ENCODE measurements around the gene CIDEC. TPM values are rescaled to one million over a fixed set of nuclear protein-coding genes. Genes with fewer than 3 reads are reported as not detected.
"Not testable (repeated sequence)": the region's sequence is repeated elsewhere in the genome, so short reads cannot be mapped to it uniquely, and the experiment has no call there.

Gene CIDEC
- total RNA-seq, 2 experiments from 2014 or later, result not detected

DNA sequence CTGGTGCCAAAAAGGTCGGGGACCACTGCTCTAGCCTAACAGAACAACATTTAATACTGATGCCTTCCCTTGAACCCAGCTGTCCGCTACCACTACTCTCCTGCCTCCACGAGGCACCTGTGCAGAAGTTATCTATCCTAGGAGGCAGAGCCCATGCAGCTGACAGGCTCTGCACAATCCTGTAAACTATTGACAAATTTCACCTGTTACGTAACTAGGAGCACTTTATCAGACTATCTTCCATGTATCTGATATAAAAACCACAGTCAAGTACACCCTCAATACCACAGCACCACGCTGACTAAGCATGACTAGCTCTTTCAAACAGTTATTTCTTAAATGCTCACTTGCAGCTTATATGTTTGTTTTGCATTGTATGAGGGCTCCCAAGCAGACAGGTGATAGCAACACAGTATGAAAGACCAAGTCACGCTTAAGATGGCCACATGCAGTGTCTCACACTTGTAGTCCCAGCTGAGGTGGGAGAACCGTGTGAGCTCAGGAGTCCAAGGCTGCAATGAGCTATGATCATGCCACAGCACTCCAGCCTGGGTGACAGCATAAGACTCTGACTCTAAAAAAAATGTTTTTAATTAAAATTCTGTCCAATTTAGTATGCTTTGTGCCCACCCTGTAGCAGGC lies 32.4 kb upstream of the CIDEC start:
- Mint-ChIP-seq H3K27ac (no peak overlapping the region), H3K36me3 (ENCODE audit: low read depth) (no peaks in the 10 kb centered on the region), H3K9me3 (no peaks in the 10 kb centered on the region), H3K4me3 (no peak overlapping the region), H3K27me3 (peaks cover 6% of the 10 kb centered on the region), H3K4me1 (peaks cover 19% of the 10 kb centered on the region)
- ChIA-PET POLR2A (no interaction called here), CTCF (interaction anchor here (0.6 to 3.5 kb wide), 7 partner anchors 10 to 110 kb away, joined by 3 to 21 read pairs (median 3); partner anchors contain the start of gene IL17RE)
- no peak for DNase-seq

DNA sequence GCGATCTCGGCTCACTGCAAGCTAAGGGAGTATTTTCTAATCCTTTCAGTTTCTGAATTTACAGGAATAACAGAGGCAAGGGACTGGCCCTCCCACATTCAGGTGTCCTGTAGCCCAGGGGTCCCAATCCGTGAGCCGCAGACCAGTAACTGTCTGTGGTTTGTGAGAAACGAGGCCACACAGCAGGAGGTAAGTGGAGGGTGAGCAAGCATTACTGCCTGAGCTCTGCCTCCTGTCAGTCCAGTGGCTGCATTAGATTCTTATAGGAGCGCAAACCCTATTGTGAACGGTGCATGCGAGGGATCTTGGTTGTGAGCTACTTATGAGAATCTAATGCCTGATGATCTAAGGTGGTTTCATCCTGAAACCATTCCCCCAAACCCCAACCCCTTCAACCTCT lies 31.8 kb upstream of the CIDEC start:
- Mint-ChIP-seq H3K9me3 (no peaks in the 10 kb centered on the region), H3K4me3 (no peak overlapping the region), H3K27ac (no peak overlapping the region), H3K4me1 (peaks cover 19% of the 10 kb centered on the region), H3K36me3 (ENCODE audit: low read depth) (no peaks in the 10 kb centered on the region), H3K27me3 (peaks cover 6% of the 10 kb centered on the region)
- no peak for DNase-seq
- POLR2A ChIA-PET, result no interaction called here
- CTCF ChIA-PET, result interaction anchor here (0.6 to 3.5 kb wide), 5 partner anchors 9 to 23 kb away, joined by 3 to 13 read pairs (median 3); partner anchors contain the start of gene IL17RE

DNA sequence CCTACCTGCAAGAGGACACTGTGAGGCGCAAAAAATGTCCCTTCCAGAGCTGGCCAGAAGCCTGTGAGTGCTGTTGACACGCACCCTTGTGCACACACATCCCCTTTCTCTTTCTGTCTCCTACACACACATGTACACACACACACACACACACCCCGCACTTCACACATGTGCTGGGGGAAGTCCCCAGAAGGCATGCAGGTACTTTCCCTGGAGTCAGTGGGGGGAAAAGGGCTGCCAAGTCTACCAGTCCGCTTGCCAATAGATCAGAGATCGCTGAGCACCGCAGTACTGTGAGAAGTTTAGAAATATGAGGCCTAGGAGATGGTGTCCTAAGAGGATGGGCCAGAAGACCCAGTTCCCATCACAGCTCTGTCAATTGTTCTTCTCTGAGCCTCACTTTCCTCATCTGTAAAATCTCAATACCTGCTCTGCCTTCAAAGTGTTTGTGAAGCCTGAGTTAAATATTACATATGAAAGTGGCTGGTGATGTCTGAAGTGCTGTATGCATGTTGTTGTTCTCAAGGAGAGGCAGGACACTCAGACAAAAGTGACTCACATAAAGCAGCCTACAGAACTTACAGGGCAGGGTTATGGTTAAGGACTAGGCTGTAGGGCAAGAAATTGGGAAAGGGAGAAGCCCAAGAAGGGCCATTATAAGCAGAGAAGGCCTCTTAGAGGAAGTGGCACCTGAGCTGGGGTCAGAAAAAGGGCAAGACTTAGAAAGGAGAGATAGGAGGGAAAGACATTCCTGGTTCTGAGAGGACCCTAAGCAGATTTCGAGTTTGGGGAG lies 29.4 kb upstream of the CIDEC start:
- H3K27me3 Mint-ChIP-seq, result peaks cover 3% of the 10 kb centered on the region
- ChIA-PET CTCF (interaction anchor here (1.4 to 3.5 kb wide), 2 partner anchors 7 to 117 kb away, joined by 3 to 13 read pairs; partner anchors contain the start of genes ARPC4 and IL17RE), POLR2A (interaction anchor here (0.5 kb wide), 1 partner anchor 18 kb away, joined by 13 read pairs; no protein-coding TSS in a partner anchor)
- H3K9me3 Mint-ChIP-seq, result no peaks in the 10 kb centered on the region
- no peak for DNase-seq
- H3K4me1 Mint-ChIP-seq, result peaks cover 9% of the 10 kb centered on the region
- no peak overlapping the region for H3K27ac Mint-ChIP-seq
- no peak overlapping the region for H3K4me3 Mint-ChIP-seq
- no peaks in the 10 kb centered on the region for H3K36me3 Mint-ChIP-seq (ENCODE audit: low read depth)

DNA sequence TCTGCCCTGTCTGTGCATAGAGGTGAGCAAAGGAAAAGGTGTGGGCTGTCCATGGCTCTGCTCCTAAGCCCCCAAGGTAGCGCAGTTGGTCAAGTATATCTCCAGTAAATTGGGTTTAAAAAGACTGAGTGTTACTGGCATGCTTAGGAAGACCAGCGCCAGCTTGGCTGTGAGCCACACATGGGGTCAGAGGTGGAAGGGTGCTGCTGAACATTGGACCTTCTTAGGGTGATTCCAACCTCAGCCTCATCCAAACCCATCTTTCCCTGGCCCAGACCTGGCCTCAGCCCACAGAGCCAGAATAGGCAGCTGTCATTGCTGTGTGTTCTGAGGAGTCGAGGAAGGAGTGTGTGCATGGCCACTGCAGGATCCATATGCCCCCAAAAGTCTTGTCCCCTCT lies 28.2 kb upstream of the CIDEC start:
- ChIA-PET POLR2A (no interaction called here), CTCF (interaction anchor here (1.4 kb wide), 2 partner anchors 24 to 115 kb away, joined by 3 read pairs; partner anchors contain the start of gene ARPC4)
- Mint-ChIP-seq H3K27ac (no peak overlapping the region), H3K9me3 (no peaks in the 10 kb centered on the region), H3K36me3 (ENCODE audit: low read depth) (no peaks in the 10 kb centered on the region), H3K4me3 (no peak overlapping the region), H3K27me3 (peaks cover 3% of the 10 kb centered on the region), H3K4me1 (peaks cover 15% of the 10 kb centered on the region)
- DNase-seq, result no peak

DNA sequence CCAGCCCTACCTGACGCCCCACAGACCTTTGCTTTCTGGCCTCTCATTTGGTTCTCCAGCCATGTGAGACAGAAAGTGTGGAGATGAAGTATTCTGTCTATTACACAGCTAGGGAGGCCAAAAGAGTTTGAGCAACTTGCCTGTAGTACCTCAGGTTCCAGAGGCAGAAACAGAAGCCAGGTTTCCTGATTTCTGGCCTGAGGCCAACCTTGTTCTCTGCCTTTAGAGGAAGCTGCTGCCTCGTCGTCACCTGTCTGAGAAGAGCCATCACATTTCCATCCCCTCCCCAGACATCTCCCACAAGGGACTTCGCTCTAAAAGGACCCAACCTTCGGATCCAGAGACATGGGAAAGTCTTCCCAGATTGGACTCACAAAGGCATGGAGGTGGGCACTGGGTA lies 26.4 kb upstream of the CIDEC start:
- H3K9me3 Mint-ChIP-seq, result no peaks in the 10 kb centered on the region
- DNase-seq, result no peak
- H3K36me3 Mint-ChIP-seq (ENCODE audit: low read depth), result no peaks in the 10 kb centered on the region
- H3K27ac Mint-ChIP-seq, result no peak overlapping the region
- H3K27me3 Mint-ChIP-seq, result no peaks in the 10 kb centered on the region
- ChIA-PET POLR2A (no interaction called here), CTCF (interaction anchor here (1.2 to 1.4 kb wide), 2 partner anchors 22 to 298 kb away, joined by 3 read pairs; no protein-coding TSS in a partner anchor)
- H3K4me1 Mint-ChIP-seq, result peaks cover 27% of the 10 kb centered on the region
- no peak overlapping the region for H3K4me3 Mint-ChIP-seq

DNA sequence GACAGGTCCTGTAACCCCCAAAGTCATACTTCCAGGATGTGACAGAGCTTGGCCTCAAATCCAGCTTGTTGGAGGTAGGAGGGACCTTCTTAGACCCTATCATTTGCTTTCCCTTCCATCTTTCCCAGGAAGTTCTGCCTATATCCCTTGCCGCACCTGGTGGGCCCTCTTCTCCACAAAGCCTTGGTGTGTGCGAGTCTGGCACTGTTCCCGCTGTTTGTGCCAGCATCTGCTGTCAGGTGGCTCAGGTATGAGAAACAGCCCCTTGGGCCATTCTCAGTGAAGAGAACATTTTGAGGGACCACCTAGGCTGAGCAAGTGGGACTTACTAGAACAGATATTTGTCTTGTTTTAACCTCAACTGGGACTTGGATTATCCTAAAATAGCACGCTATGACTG lies 23.9 kb upstream of the CIDEC start:
- Mint-ChIP-seq H3K4me1 (peaks cover 31% of the 10 kb centered on the region), H3K27ac (no peak overlapping the region), H3K4me3 (no peak overlapping the region), H3K27me3 (no peaks in the 10 kb centered on the region), H3K36me3 (ENCODE audit: low read depth) (no peaks in the 10 kb centered on the region), H3K9me3 (no peaks in the 10 kb centered on the region)
- ChIA-PET POLR2A (no interaction called here), CTCF (interaction anchor here (1.3 to 2.7 kb wide), 2 partner anchors 7 to 29 kb away, joined by 5 to 13 read pairs; no protein-coding TSS in a partner anchor)
- no peak for DNase-seq

DNA sequence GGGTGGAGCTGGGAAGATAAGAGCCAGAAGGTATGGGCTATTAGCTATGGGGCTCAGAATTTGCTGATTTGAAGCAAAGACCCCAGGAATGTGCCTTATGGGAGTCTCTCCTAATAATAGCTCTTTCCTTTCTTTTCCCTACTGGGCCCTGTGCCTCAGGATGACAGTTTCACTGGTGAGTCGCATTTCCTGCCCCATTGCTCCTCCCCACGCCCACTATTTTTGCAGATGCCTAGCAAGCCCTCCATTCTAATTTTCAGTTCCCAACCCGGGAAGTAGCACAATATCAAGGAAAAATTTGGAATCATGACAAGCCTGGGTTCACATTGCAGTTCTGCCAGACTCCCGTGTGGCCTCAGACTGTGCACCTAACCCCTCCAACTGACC lies 23.2 kb upstream of the CIDEC start:
- no peak overlapping the region for H3K4me3 Mint-ChIP-seq
- CTCF ChIA-PET, result interaction anchor here (0.8 to 2.9 kb wide), 5 partner anchors 8 to 111 kb away, joined by 3 to 13 read pairs (median 5); partner anchors contain the start of gene IL17RC

DNA sequence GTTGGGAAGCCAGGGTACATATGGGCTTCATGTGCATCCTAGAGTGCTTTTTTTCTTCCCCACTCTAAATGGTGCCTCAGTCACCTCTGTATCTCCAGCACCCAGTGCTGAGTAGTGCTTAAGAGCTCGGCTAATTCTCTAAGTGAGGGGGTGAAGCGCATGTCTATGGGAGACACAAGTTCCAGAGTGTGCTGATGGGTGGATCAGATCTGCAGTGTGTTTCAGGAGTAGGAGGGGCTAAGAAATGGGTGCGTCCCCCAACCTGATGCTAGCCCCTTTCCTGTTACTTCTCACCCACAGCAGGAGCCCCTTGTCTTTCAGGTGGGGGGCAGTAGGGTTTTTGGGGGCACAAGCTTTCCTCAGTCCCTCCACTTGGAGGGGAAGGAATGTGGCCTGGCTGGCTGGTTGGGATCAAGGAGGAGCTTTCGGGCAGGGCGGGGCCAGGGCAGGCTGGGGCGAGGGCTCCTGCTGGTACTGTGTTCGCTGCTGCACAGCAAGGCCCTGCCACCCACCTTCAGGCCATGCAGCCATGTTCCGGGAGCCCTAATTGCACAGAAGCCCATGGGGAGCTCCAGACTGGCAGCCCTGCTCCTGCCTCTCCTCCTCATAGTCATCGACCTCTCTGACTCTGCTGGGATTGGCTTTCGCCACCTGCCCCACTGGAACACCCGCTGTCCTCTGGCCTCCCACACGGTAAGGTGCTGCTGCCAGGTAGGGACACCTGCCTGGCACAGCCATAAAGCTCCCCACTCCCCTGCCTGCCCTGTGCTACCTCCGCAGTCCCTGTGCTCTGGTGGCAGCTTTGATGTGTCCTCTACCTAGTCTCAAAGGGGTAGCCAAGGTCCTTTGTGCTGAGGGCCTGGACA lies 22.6 kb upstream of the CIDEC start, which contains the start of gene IL17RE:
Gene IL17RE, plus strand, starts transcription at position 477 of the 866 bp plus-strand sequence. Its CDS starts 85 bp downstream, at position 562.
- Mint-ChIP-seq H3K4me3 (peak within 1 kb of the TSS; percentile 22), H3K9me3 (no peaks in the 10 kb centered on the region), H3K27me3 (no peaks in the 10 kb centered on the region), H3K27ac (peak within 1 kb of the TSS; percentile 66), H3K4me1 (peaks cover 31% of the 10 kb centered on the region), H3K36me3 (ENCODE audit: low read depth) (no peaks in the 10 kb centered on the region)
- ChIA-PET POLR2A (interaction anchor here (0.8 kb wide), 1 partner anchor 22 kb away, joined by 3 read pairs; no protein-coding TSS in a partner anchor), CTCF (interaction anchor here (0.5 to 2.9 kb wide), 8 partner anchors 9 to 411 kb away, joined by 3 to 13 read pairs (median 3); partner anchors contain the start of gene IL17RC)
- DNase-seq, result no peak

More for the DNA sequence above, 23.2 kb upstream of the CIDEC start:
- Mint-ChIP-seq H3K9me3 (no peaks in the 10 kb centered on the region), H3K27me3 (no peaks in the 10 kb centered on the region), H3K36me3 (ENCODE audit: low read depth) (no peaks in the 10 kb centered on the region), H3K4me1 (peaks cover 31% of the 10 kb centered on the region), H3K27ac (no peak overlapping the region)
- POLR2A ChIA-PET, result no interaction called here
- no peak for DNase-seq

DNA sequence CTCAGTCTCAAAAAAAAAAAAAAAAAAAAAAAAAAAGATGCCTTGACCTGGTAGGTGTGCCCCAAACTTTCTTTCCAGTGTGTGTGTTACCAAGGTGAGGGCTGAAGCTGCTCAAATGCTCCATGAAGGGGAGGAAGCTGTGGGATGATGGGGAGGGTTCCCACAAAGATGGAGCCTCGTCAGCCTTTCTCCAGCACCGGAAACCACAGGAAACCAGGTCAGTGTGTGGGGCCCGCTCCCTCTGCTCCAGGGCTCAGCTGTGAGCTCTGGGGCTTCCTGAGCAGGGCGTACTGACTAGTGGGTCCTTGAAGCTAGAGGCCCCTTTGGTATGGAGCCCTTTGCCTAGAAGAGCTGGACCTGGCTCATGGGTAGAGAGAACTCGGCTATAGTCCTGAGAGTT lies 21.9 kb upstream of the CIDEC start:
- peak overlapping the region; percentile 66 for H3K27ac Mint-ChIP-seq
- peaks cover 31% of the 10 kb centered on the region for H3K4me1 Mint-ChIP-seq
- peak; percentile 46 for DNase-seq
- CTCF ChIA-PET, result interaction anchor here (0.6 to 2.9 kb wide), 7 partner anchors 9 to 113 kb away, joined by 3 to 13 read pairs (median 3); no protein-coding TSS in a partner anchor
- no peaks in the 10 kb centered on the region for H3K9me3 Mint-ChIP-seq
- no peaks in the 10 kb centered on the region for H3K27me3 Mint-ChIP-seq
- no peaks in the 10 kb centered on the region for H3K36me3 Mint-ChIP-seq (ENCODE audit: low read depth)
- peak overlapping the region; percentile 22 for H3K4me3 Mint-ChIP-seq
- POLR2A ChIA-PET, result interaction anchor here (0.8 kb wide), 1 partner anchor 22 kb away, joined by 3 read pairs; no protein-coding TSS in a partner anchor

DNA sequence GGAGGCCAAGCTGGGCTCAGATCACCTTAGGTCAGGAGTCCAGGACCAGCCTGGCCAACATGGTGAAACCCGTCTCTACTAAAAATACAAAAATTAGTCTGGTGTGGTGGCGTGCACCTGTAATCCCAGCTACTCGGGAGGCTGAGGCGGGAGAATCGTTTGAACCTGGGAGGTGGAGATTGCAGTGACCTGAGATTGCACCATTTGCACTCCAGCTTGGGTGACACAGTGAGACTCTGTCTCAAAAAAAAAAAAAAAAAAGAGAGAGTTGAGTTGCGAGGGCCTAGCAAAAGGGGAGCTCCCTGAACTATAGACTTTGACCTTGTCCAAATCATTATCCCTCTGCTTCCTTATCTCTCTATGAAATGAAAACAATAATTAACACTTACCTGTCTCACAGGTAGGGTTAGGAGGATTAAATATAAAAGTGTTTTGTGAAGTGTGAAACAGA lies 20.9 kb upstream of the CIDEC start:
- DNase-seq; H3K9me3 Mint-ChIP-seq; H3K27me3 Mint-ChIP-seq; H3K4me3 Mint-ChIP-seq; POLR2A ChIA-PET; H3K36me3 Mint-ChIP-seq (ENCODE audit: low read depth): not testable (repeated sequence)
- Mint-ChIP-seq H3K27ac (peak overlapping the region; percentile 11), H3K4me1 (peaks cover 32% of the 10 kb centered on the region)
- CTCF ChIA-PET, result interaction anchor here (0.6 to 2.9 kb wide), 2 partner anchors 31 to 76 kb away, joined by 4 to 10 read pairs; no protein-coding TSS in a partner anchor

DNA sequence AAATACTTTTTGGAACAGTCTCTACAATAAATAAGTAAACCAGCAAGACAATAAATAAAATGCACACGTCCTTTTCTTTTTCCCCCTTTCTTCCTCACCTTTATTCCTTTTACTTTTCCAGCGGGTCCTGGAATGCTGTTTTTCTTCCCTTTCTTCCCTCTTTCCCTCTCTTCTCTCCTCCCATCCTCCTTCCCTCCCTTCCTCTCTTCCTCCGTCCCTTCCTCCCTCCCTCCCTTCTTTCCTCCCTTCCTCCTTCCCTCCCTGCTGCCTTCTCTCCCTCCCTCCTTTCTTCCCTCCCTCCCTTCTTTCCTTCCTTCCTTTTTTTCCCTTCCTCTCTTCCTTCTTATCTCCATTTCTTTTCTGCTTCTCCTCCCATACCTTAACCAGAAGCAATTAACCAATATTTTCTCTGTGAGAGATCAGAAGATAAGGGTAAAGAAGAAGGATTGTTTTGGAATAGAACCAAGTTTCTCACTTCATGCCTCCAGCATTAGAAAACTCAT lies 19.3 kb upstream of the CIDEC start:
- Mint-ChIP-seq H3K9me3 (no peaks in the 10 kb centered on the region), H3K27me3 (no peaks in the 10 kb centered on the region), H3K4me3 (no peak overlapping the region), H3K36me3 (ENCODE audit: low read depth) (peaks cover 6% of the 10 kb centered on the region), H3K27ac (no peak overlapping the region), H3K4me1 (peaks cover 39% of the 10 kb centered on the region)
- no peak for DNase-seq
- POLR2A ChIA-PET, result no interaction called here
- CTCF ChIA-PET, result interaction anchor here (1.0 kb wide), 1 partner anchor 522 kb away, joined by 3 read pairs; no protein-coding TSS in a partner anchor
